ENCODE results near the gene SLC28A2.

Gene SLC28A2

DNA sequence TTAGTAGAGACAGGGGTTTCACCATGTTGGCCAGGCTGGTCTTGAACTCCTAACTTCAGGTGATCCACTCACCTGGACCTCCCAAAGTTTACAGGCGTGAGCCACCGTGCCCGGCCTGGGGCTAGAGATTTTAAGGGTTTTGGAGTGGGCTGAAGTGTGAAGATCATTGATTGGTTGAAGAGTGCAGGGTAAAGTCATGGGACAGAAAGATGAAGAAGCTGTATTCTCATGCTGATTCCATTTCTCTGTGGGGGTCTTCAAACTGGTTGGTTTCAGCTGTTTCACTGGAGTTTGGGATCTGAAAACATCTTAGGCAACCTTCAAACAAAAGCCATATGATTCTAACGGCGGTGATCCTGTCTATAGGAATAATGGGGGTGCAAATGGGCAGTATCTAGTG is 74.2 kb downstream of the SLC28A2 start:
- TF ChIP-seq, protein P1, sequence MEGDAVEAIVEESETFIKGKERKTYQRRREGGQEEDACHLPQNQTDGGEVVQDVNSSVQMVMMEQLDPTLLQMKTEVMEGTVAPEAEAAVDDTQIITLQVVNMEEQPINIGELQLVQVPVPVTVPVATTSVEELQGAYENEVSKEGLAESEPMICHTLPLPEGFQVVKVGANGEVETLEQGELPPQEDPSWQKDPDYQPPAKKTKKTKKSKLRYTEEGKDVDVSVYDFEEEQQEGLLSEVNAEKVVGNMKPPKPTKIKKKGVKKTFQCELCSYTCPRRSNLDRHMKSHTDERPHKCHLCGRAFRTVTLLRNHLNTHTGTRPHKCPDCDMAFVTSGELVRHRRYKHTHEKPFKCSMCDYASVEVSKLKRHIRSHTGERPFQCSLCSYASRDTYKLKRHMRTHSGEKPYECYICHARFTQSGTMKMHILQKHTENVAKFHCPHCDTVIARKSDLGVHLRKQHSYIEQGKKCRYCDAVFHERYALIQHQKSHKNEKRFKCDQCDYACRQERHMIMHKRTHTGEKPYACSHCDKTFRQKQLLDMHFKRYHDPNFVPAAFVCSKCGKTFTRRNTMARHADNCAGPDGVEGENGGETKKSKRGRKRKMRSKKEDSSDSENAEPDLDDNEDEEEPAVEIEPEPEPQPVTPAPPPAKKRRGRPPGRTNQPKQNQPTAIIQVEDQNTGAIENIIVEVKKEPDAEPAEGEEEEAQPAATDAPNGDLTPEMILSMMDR (IDR thresholded peaks at IDR 0.05; ENCODE audit: low read depth, low read length) = no peak
- no peak overlapping the region for H3K4me3 ChIP-seq (replicated peaks in 1 of 2; ENCODE audit: low read depth in 2 of 2, low read length in 2 of 2)
- no peak for DNase-seq (ENCODE audit: low read depth in 2 of 2)

DNA sequence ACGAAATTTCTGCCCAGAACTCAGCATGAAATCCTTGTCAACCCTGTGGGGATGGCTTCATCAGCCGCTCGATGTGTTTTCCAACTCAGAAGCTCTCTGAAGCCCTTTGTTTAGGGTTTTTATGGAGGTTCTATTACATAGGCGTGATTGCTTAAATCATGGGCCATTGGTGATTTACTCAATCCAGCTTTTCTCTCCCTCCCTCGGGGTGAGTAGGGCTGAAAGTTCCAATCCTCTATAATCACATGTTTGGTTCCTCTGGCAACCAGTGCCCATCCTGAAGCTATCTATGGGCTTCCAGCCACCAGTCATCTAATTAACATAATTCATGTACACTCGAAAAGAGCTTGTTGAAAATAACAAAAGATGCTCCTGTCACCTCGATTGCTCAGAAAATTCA is 74.7 kb downstream of the SLC28A2 start:
- TF ChIP-seq, protein P1 (IDR thresholded peaks at IDR 0.05; ENCODE audit: low read depth, low read length) = no peak
- DNase-seq (ENCODE audit: low read depth in 2 of 2) = no peak

More for the DNA sequence above, 74.7 kb downstream of the SLC28A2 start:
- no peak overlapping the region for H3K4me3 ChIP-seq (replicated peaks in 1 of 2; ENCODE audit: low read depth in 2 of 2, low read length in 2 of 2)

All from cardiac fibroblast (primary cell).